ENCODE measurements around the gene CNIH3. TPM values are rescaled to one million over a fixed set of nuclear protein-coding genes. Genes with fewer than 3 reads are reported as not detected.

Gene CNIH3
- polyA plus RNA-seq, 2 donors: 0.99 to 1.4 TPM

GRCh38 chr1:224720216-224720615, 104.1 kb downstream of the CNIH3 start:
- Histone ChIP-seq H3K9me3 (ENCODE audit: control insufficient read depth in 2 of 2, insufficient read depth in 1 of 2, low read depth in 1 of 2, low read length in 1 of 2) (no peaks in the 10 kb centered on the region), H3K4me1 (ENCODE audit: control insufficient read depth in 2 of 2, insufficient read depth in 2 of 2, low read length in 1 of 2) (no peaks in the 10 kb centered on the region), H3K4me3 (ENCODE audit: low read depth in 1 of 2, low read length in 2 of 2) (no peak overlapping the region), H3K27me3 (ENCODE audit: control insufficient read depth in 1 of 2, insufficient read depth in 2 of 2, low read length in 2 of 2) (no peaks in the 10 kb centered on the region), H3K36me3 (ENCODE audit: control insufficient read depth in 2 of 2, insufficient read depth in 2 of 2, low read length in 1 of 2) (no peaks in the 10 kb centered on the region), H3K27ac (ENCODE audit: low read depth in 2 of 2, low read length in 1 of 2) (no peak overlapping the region)
- WGBS, 2 donors: 56% methylated on average over 5 of the region's 5 CpGs

GRCh38 chr1:224721000-224721399, 104.9 kb downstream of the CNIH3 start:
- Histone ChIP-seq H3K4me1 (ENCODE audit: control insufficient read depth in 2 of 2, insufficient read depth in 2 of 2, low read length in 1 of 2) (no peaks in the 10 kb centered on the region), H3K27me3 (ENCODE audit: control insufficient read depth in 1 of 2, insufficient read depth in 2 of 2, low read length in 2 of 2) (no peaks in the 10 kb centered on the region), H3K36me3 (ENCODE audit: control insufficient read depth in 2 of 2, insufficient read depth in 2 of 2, low read length in 1 of 2) (no peaks in the 10 kb centered on the region), H3K9me3 (ENCODE audit: control insufficient read depth in 2 of 2, insufficient read depth in 1 of 2, low read depth in 1 of 2, low read length in 1 of 2) (no peaks in the 10 kb centered on the region), H3K27ac (ENCODE audit: low read depth in 2 of 2, low read length in 1 of 2) (no peak overlapping the region), H3K4me3 (ENCODE audit: low read depth in 1 of 2, low read length in 2 of 2) (no peak overlapping the region)
- 88 to 91% methylated on average over 7 of the region's 7 CpGs for WGBS, 2 donors

- H3K4me1 ChIP-seq (ENCODE audit: control insufficient read depth in 2 of 2, insufficient read depth in 2 of 2, low read length in 1 of 2): no peaks in the 10 kb centered on the region
- no peaks in the 10 kb centered on the region for H3K27me3 ChIP-seq (ENCODE audit: control insufficient read depth in 1 of 2, insufficient read depth in 2 of 2, low read length in 2 of 2)
- 59 to 70% methylated on average over 8 of the region's 8 CpGs for WGBS, 2 donors
- H3K9me3 ChIP-seq (ENCODE audit: control insufficient read depth in 2 of 2, insufficient read depth in 1 of 2, low read depth in 1 of 2, low read length in 1 of 2): no peaks in the 10 kb centered on the region
- H3K27ac ChIP-seq (ENCODE audit: low read depth in 2 of 2, low read length in 1 of 2): no peak overlapping the region
- no peaks in the 10 kb centered on the region for H3K36me3 ChIP-seq (ENCODE audit: control insufficient read depth in 2 of 2, insufficient read depth in 2 of 2, low read length in 1 of 2)
- no peak overlapping the region for H3K4me3 ChIP-seq (ENCODE audit: low read depth in 1 of 2, low read length in 2 of 2)
Observed at GRCh38 chr1:224722838-224723237, 106.7 kb downstream of the CNIH3 start.

- Histone ChIP-seq H3K4me3 (ENCODE audit: low read depth in 1 of 2, low read length in 2 of 2) (no peak overlapping the region), H3K9me3 (ENCODE audit: control insufficient read depth in 2 of 2, insufficient read depth in 1 of 2, low read depth in 1 of 2, low read length in 1 of 2) (no peaks in the 10 kb centered on the region), H3K4me1 (ENCODE audit: control insufficient read depth in 2 of 2, insufficient read depth in 2 of 2, low read length in 1 of 2) (no peaks in the 10 kb centered on the region), H3K27me3 (ENCODE audit: control insufficient read depth in 1 of 2, insufficient read depth in 2 of 2, low read length in 2 of 2) (no peaks in the 10 kb centered on the region), H3K36me3 (ENCODE audit: control insufficient read depth in 2 of 2, insufficient read depth in 2 of 2, low read length in 1 of 2) (no peaks in the 10 kb centered on the region), H3K27ac (ENCODE audit: low read depth in 2 of 2, low read length in 1 of 2) (no peak overlapping the region)
- 89 to 97% methylated on average over 2 of the region's 2 CpGs for WGBS, 2 donors
Observed at GRCh38 chr1:224724566-224724965, 108.4 kb downstream of the CNIH3 start.

GRCh38 chr1:224726441-224727182, 110.5 kb downstream of the CNIH3 start:
- H3K4me1 ChIP-seq (ENCODE audit: control insufficient read depth in 2 of 2, insufficient read depth in 2 of 2, low read length in 1 of 2): no peaks in the 10 kb centered on the region
- no peaks in the 10 kb centered on the region for H3K9me3 ChIP-seq (ENCODE audit: control insufficient read depth in 2 of 2, insufficient read depth in 1 of 2, low read depth in 1 of 2, low read length in 1 of 2)
- H3K27ac ChIP-seq (ENCODE audit: low read depth in 2 of 2, low read length in 1 of 2): no peak overlapping the region
- no peak overlapping the region for H3K4me3 ChIP-seq (ENCODE audit: low read depth in 1 of 2, low read length in 2 of 2)
- H3K27me3 ChIP-seq (ENCODE audit: control insufficient read depth in 1 of 2, insufficient read depth in 2 of 2, low read length in 2 of 2): no peaks in the 10 kb centered on the region
- 63 to 74% methylated on average over 10 of the region's 10 CpGs for WGBS, 2 donors
- H3K36me3 ChIP-seq (ENCODE audit: control insufficient read depth in 2 of 2, insufficient read depth in 2 of 2, low read length in 1 of 2): no peaks in the 10 kb centered on the region

- Histone ChIP-seq H3K27me3 (ENCODE audit: control insufficient read depth in 1 of 2, insufficient read depth in 2 of 2, low read length in 2 of 2) (no peaks in the 10 kb centered on the region), H3K9me3 (ENCODE audit: control insufficient read depth in 2 of 2, insufficient read depth in 1 of 2, low read depth in 1 of 2, low read length in 1 of 2) (no peaks in the 10 kb centered on the region), H3K4me1 (ENCODE audit: control insufficient read depth in 2 of 2, insufficient read depth in 2 of 2, low read length in 1 of 2) (no peaks in the 10 kb centered on the region), H3K4me3 (ENCODE audit: low read depth in 1 of 2, low read length in 2 of 2) (no peak overlapping the region), H3K27ac (ENCODE audit: low read depth in 2 of 2, low read length in 1 of 2) (no peak overlapping the region), H3K36me3 (ENCODE audit: control insufficient read depth in 2 of 2, insufficient read depth in 2 of 2, low read length in 1 of 2) (no peaks in the 10 kb centered on the region)
- WGBS, 2 donors: 77 to 79% methylated on average over 6 of the region's 6 CpGs
Observed at GRCh38 chr1:224727351-224728289, 111.5 kb downstream of the CNIH3 start.

- peaks cover 0 to 8% of the 10 kb centered on the region in 2 donors for H3K4me1 ChIP-seq (ENCODE audit: control insufficient read depth in 2 of 2, insufficient read depth in 2 of 2, low read length in 1 of 2)
- H3K36me3 ChIP-seq (ENCODE audit: control insufficient read depth in 2 of 2, insufficient read depth in 2 of 2, low read length in 1 of 2): no peaks in the 10 kb centered on the region
- H3K9me3 ChIP-seq (ENCODE audit: control insufficient read depth in 2 of 2, insufficient read depth in 1 of 2, low read depth in 1 of 2, low read length in 1 of 2): no peaks in the 10 kb centered on the region
- no peak overlapping the region for H3K4me3 ChIP-seq (ENCODE audit: low read depth in 1 of 2, low read length in 2 of 2)
- H3K27me3 ChIP-seq (ENCODE audit: control insufficient read depth in 1 of 2, insufficient read depth in 2 of 2, low read length in 2 of 2): no peaks in the 10 kb centered on the region
- WGBS, 2 donors: 67 to 76% methylated on average over 1 of the region's 1 CpG
- no peak overlapping the region for H3K27ac ChIP-seq (ENCODE audit: low read depth in 2 of 2, low read length in 1 of 2)
Observed at GRCh38 chr1:224730540-224730939, 114.4 kb downstream of the CNIH3 start.

- no peak overlapping the region for H3K27ac ChIP-seq (ENCODE audit: low read depth in 2 of 2, low read length in 1 of 2)
- H3K4me1 ChIP-seq (ENCODE audit: control insufficient read depth in 2 of 2, insufficient read depth in 2 of 2, low read length in 1 of 2): peaks cover 0 to 8% of the 10 kb centered on the region in 2 donors
- H3K9me3 ChIP-seq (ENCODE audit: control insufficient read depth in 2 of 2, insufficient read depth in 1 of 2, low read depth in 1 of 2, low read length in 1 of 2): no peaks in the 10 kb centered on the region
- H3K27me3 ChIP-seq (ENCODE audit: control insufficient read depth in 1 of 2, insufficient read depth in 2 of 2, low read length in 2 of 2): no peaks in the 10 kb centered on the region
- no peak overlapping the region for H3K4me3 ChIP-seq (ENCODE audit: low read depth in 1 of 2, low read length in 2 of 2)
- no peaks in the 10 kb centered on the region for H3K36me3 ChIP-seq (ENCODE audit: control insufficient read depth in 2 of 2, insufficient read depth in 2 of 2, low read length in 1 of 2)
Observed at GRCh38 chr1:224730965-224731364, 114.8 kb downstream of the CNIH3 start.

GRCh38 chr1:224731633-224732032, 115.5 kb downstream of the CNIH3 start:
- Histone ChIP-seq H3K27me3 (ENCODE audit: control insufficient read depth in 1 of 2, insufficient read depth in 2 of 2, low read length in 2 of 2) (no peaks in the 10 kb centered on the region), H3K4me3 (ENCODE audit: low read depth in 1 of 2, low read length in 2 of 2) (no peak overlapping the region), H3K36me3 (ENCODE audit: control insufficient read depth in 2 of 2, insufficient read depth in 2 of 2, low read length in 1 of 2) (no peaks in the 10 kb centered on the region), H3K9me3 (ENCODE audit: control insufficient read depth in 2 of 2, insufficient read depth in 1 of 2, low read depth in 1 of 2, low read length in 1 of 2) (no peaks in the 10 kb centered on the region), H3K27ac (ENCODE audit: low read depth in 2 of 2, low read length in 1 of 2) (no peak overlapping the region), H3K4me1 (ENCODE audit: control insufficient read depth in 2 of 2, insufficient read depth in 2 of 2, low read length in 1 of 2) (peaks cover 0 to 8% of the 10 kb centered on the region in 2 donors)
- 63% methylated on average over 3 of the region's 3 CpGs for WGBS, 2 donors
